Neural cell (in vitro differentiated cells): ENCODE data around the gene OTOG. TPM values are rescaled to one million over a fixed set of nuclear protein-coding genes. Genes with fewer than 3 reads are reported as not detected.

Experiments
- H2AFZ ChIP-seq: fragments of 200-600, 300-800 bp; sonication (generic), shearing (Covaris generic); 2 replicates; pipeline ENCODE4 v1.6.0; 2014; ENCODE audit warnings: low read depth, mild to moderate bottlenecking, antibody characterized with exemption, low read length, moderate library complexity
- H3F3A ChIP-seq: fragments of 200-600 bp; shearing (Covaris generic); 2 replicates; pipeline ENCODE4 v1.6.1; 2016; ENCODE audit warnings: mild to moderate bottlenecking, moderate library complexity, mixed read lengths, antibody characterized with exemption, low read length; ENCODE audit not compliant: insufficient read depth, poor library complexity, severe bottlenecking
- H3K27ac ChIP-seq: fragments of 200-600, 300-800 bp; sonication (generic), shearing (Covaris generic); 2 replicates; pipeline ENCODE4 v1.5.1; 2014; ENCODE audit warnings: mild to moderate bottlenecking, low read length, moderate library complexity
- H3K27me3 ChIP-seq: fragments of 300-800, 200-600 bp; sonication (generic), shearing (Covaris generic); 2 replicates; pipeline ENCODE4 v1.6.0; 2014; ENCODE audit warnings: mild to moderate bottlenecking, low read depth, low read length, moderate library complexity; ENCODE audit not compliant: insufficient read depth
- H3K36me3 ChIP-seq: fragments of 300-800, 200-600 bp; sonication (generic), shearing (Covaris generic); 2 replicates; pipeline ENCODE4 v1.5.1; 2014; ENCODE audit warnings: mild to moderate bottlenecking, antibody characterized with exemption, low read length, moderate library complexity; ENCODE audit not compliant: insufficient read depth
- H3K4me2 ChIP-seq: fragments of 300-800, 200-600 bp; sonication (generic), shearing (Covaris generic); 2 replicates; pipeline ENCODE4 v1.6.0; 2014; ENCODE audit warnings: mild to moderate bottlenecking, low read length
- H3K4me3 ChIP-seq: fragments of 300-800, 200-600 bp; sonication (generic), shearing (Covaris generic); 2 replicates; pipeline ENCODE4 v1.5.1; 2014; ENCODE audit warnings: mild to moderate bottlenecking, low read length, moderate library complexity
- H3K79me2 ChIP-seq: fragments of 200-600 bp; shearing (Covaris generic); replicated peaks from 2 replicates; pipeline ENCODE4 v1.6.0; 2014; ENCODE audit warnings: mild to moderate bottlenecking, low read length, moderate library complexity; ENCODE audit not compliant: insufficient read depth
- H3K9ac ChIP-seq: fragments of 300-800, 200-600 bp; sonication (generic), shearing (Covaris generic); 2 replicates; pipeline ENCODE4 v1.6.1; 2016; ENCODE audit warnings: mild to moderate bottlenecking, low read length, mixed read lengths
- H3K9me2 ChIP-seq: fragments of 200-600 bp; shearing (Covaris generic); 2 replicates; pipeline ENCODE4 v1.6.1; 2016; ENCODE audit warnings: mild to moderate bottlenecking, low read length, mixed read lengths; ENCODE audit not compliant: insufficient read depth
- H3K9me3 ChIP-seq: fragments of 200-600, 300-800 bp; sonication (generic), shearing (Covaris generic); 2 replicates; pipeline ENCODE4 v1.6.1; 2016; ENCODE audit warnings: mild to moderate bottlenecking, mixed run types, low read length, moderate library complexity, mixed read lengths
- H4K20me1 ChIP-seq: fragments of 200-600 bp; shearing (Covaris generic); 2 replicates; pipeline ENCODE4 v1.6.1; 2016; ENCODE audit warnings: mild to moderate bottlenecking, mixed run types; ENCODE audit not compliant: insufficient read depth
- CTCF ChIP-seq: fragments of 450-650 bp; IDR thresholded peaks from 2 replicates; pipeline ENCODE4 v1.5.1; 2014; ENCODE audit warnings: antibody characterized with exemption, mild to moderate bottlenecking, moderate library complexity; ENCODE audit not compliant: poor library complexity, severe bottlenecking
- EP300 ChIP-seq: fragments of 450-650 bp; conservative IDR thresholded peaks from 2 replicates; pipeline ENCODE4 v1.6.1; 2014; ENCODE audit warnings: antibody characterized with exemption, mild to moderate bottlenecking, moderate library complexity; ENCODE audit not compliant: poor library complexity, severe bottlenecking
- EZH2 ChIP-seq: fragments of 200-600, 300-800 bp; shearing (Covaris generic), sonication (generic); IDR thresholded peaks from 2 replicates; pipeline ENCODE4 v1.6.1; 2014; ENCODE audit warnings: antibody characterized with exemption, low read length, borderline replicate concordance, mild to moderate bottlenecking; ENCODE audit not compliant: insufficient read depth, poor library complexity, severe bottlenecking
- MXI1 ChIP-seq: fragments of 450-650 bp; conservative IDR thresholded peaks from 2 replicates; pipeline ENCODE4 v1.6.1; 2014; ENCODE audit warnings: antibody characterized with exemption, mild to moderate bottlenecking; ENCODE audit not compliant: poor library complexity, severe bottlenecking
- POLR2AphosphoS5 ChIP-seq: IDR thresholded peaks from 2 replicates; pipeline ENCODE4 v1.6.1; 2012
- RAD21 ChIP-seq: fragments of 450-650 bp; conservative IDR thresholded peaks from 2 replicates; pipeline ENCODE4 v1.6.1; 2014; ENCODE audit warnings: antibody characterized with exemption, mild to moderate bottlenecking, moderate library complexity
- REST ChIP-seq: IDR thresholded peaks from 2 replicates; pipeline ENCODE4 v1.6.1; 2012; ENCODE audit warnings: borderline replicate concordance
- SMC3 ChIP-seq: fragments of 450-650 bp; conservative IDR thresholded peaks from 2 replicates; pipeline ENCODE4 v1.6.1; 2014; ENCODE audit warnings: antibody characterized with exemption, mild to moderate bottlenecking, moderate library complexity; ENCODE audit not compliant: poor library complexity
- TAF1 ChIP-seq: IDR thresholded peaks from 2 replicates; pipeline ENCODE4 v1.6.1; 2012; ENCODE audit warnings: low read depth
- polyA plus RNA-seq: library from polyadenylated mRNA; depleted of rRNA; stranded (reverse); fragments of >200 nt; gene quantifications from 2 replicates; pipeline ENCODE4 v1.2.3, GENCODE V29; 2014

OTOG gene
- polyA plus RNA-seq, 1 donor from 2014 or later, result not detected

- H3K9ac ChIP-seq, result no peak overlapping the region
- H3K27me3 ChIP-seq, result no peaks in the 10 kb centered on the region
- H4K20me1 ChIP-seq, result no peaks in the 10 kb centered on the region
- no peak overlapping the region for H2AFZ ChIP-seq
- no peak overlapping the region for H3K27ac ChIP-seq
- TF ChIP-seq EP300 (no peak), TAF1 (no peak), MXI1 (no peak), RAD21 (no peak), REST (no peak), POLR2AphosphoS5 (no peak), EZH2 (no peak), SMC3 (no peak), CTCF (no peak)
- no peak overlapping the region for H3K4me2 ChIP-seq
- no peak overlapping the region for H3K4me3 ChIP-seq
- no peaks in the 10 kb centered on the region for H3K9me2 ChIP-seq
- no peaks in the 10 kb centered on the region for H3K36me3 ChIP-seq
- no peaks in the 10 kb centered on the region for H3F3A ChIP-seq
- H3K9me3 ChIP-seq, result no peaks in the 10 kb centered on the region
- no peaks in the 10 kb centered on the region for H3K79me2 ChIP-seq
Observed at GRCh38 chr11:17604201-17604914, 57.3 kb downstream of the OTOG start.

- TF ChIP-seq TAF1, result no peak
- TF ChIP-seq RAD21, result no peak
- TF ChIP-seq MXI1, result no peak
- no peak for TF ChIP-seq CTCF
- no peak for TF ChIP-seq SMC3
- TF ChIP-seq POLR2AphosphoS5, result no peak
- no peak for TF ChIP-seq REST
- no peak for TF ChIP-seq EP300
- TF ChIP-seq EZH2, result no peak
- no peaks in the 10 kb centered on the region for H3F3A ChIP-seq
Observed at GRCh38 chr11:17604915-17605233, 57.8 kb downstream of the OTOG start.

More at GRCh38 chr11:17604915-17605233, 57.8 kb downstream of the OTOG start:
- Histone ChIP-seq H3K36me3 (no peaks in the 10 kb centered on the region), H3K27ac (no peak overlapping the region), H3K9me3 (no peaks in the 10 kb centered on the region), H2AFZ (no peak overlapping the region), H4K20me1 (no peaks in the 10 kb centered on the region), H3K4me2 (no peak overlapping the region), H3K27me3 (no peaks in the 10 kb centered on the region), H3K79me2 (no peaks in the 10 kb centered on the region), H3K9me2 (no peaks in the 10 kb centered on the region), H3K9ac (no peak overlapping the region), H3K4me3 (no peak overlapping the region)
